HT1080 (cell line): Measurements from ENCODE around the gene TSPOAP1. TPM values are rescaled to one million over a fixed set of nuclear protein-coding genes. Genes with fewer than 3 reads are reported as not detected.

ENCODE experiments used
- DNase-seq: peaks from one replicate; pipeline ENCODE4 v3.0.0-alpha.2; 2015; ENCODE audit warnings: low read depth
- total RNA-seq: library from RNA; depleted of rRNA; stranded (reverse); fragments of >200 nt; shearing (Covaris generic); gene quantifications from 2 replicates; pipeline ENCODE4 v1.2.3, GENCODE V29; 2014

The TSPOAP1 gene
- total RNA-seq, 1 experiment from 2014 or later: 2.3 TPM

GRCh38 chr17:58363457-58364185 lies 35.0 kb upstream of the TSPOAP1 start:
- DNase-seq: no peak

GRCh38 chr17:58362368-58363014 lies 33.9 kb upstream of the TSPOAP1 start:
- no peak for DNase-seq

GRCh38 chr17:58360296-58361063 lies 31.9 kb upstream of the TSPOAP1 start:
- no peak for DNase-seq

- DNase-seq: no peak
Measured at GRCh38 chr17:58358408-58359172, 30.0 kb upstream of the TSPOAP1 start.

GRCh38 chr17:58357312-58358297 lies 29.0 kb upstream of the TSPOAP1 start:
- DNase-seq: no peak

- no peak for DNase-seq
Measured at GRCh38 chr17:58356231-58356630, 27.6 kb upstream of the TSPOAP1 start.

- no peak for DNase-seq
Measured at GRCh38 chr17:58354541-58355216, 26.1 kb upstream of the TSPOAP1 start.

- DNase-seq: no peak
Measured at GRCh38 chr17:58353389-58353825, 24.8 kb upstream of the TSPOAP1 start.

GRCh38 chr17:58352596-58353388 lies 24.2 kb upstream of the TSPOAP1 start:
- DNase-seq: peak; percentile 17

- DNase-seq: peak; percentile 91
Measured at GRCh38 chr17:58351831-58352595, 23.4 kb upstream of the TSPOAP1 start, which contains the start of gene SUPT4H1. Gene SUPT4H1 (minus strand): TSS chr17:58352201. CDS start chr17:58352135, 66 bp downstream.

GRCh38 chr17:58351182-58351581 lies 22.6 kb upstream of the TSPOAP1 start:
- DNase-seq: no peak

- no peak for DNase-seq
Measured at GRCh38 chr17:58348038-58348437, 19.4 kb upstream of the TSPOAP1 start.

GRCh38 chr17:58345500-58345899 lies 16.9 kb upstream of the TSPOAP1 start:
- no peak for DNase-seq

GRCh38 chr17:58344791-58345157 lies 16.2 kb upstream of the TSPOAP1 start:
- DNase-seq: no peak

GRCh38 chr17:58344047-58344790 lies 15.6 kb upstream of the TSPOAP1 start:
- DNase-seq: no peak

- DNase-seq: no peak
Measured at GRCh38 chr17:58343131-58343530, 14.5 kb upstream of the TSPOAP1 start.

GRCh38 chr17:58341861-58342475 lies 13.4 kb upstream of the TSPOAP1 start:
- DNase-seq: no peak
